ENCODE measurements around the gene DSTN. TPM values are rescaled to one million over a fixed set of nuclear protein-coding genes. Genes with fewer than 3 reads are reported as not detected.

The DSTN gene
- total and polyA plus RNA-seq, 2 donors (not counting 3 experiments of a cell fraction or from before 2014, with no cell fraction given) = 66.1 to 300 TPM

- Histone ChIP-seq H4K20me1 (replicated peaks; ENCODE audit: control insufficient read depth, extremely low read depth, insufficient read depth, low read length) (peaks cover 6% of the 10 kb centered on the region), H3K36me3 (ENCODE audit: control insufficient read depth in 2 of 2, extremely low read depth in 1 of 2, insufficient read depth in 2 of 2, low read length in 2 of 2) (no peaks in the 10 kb centered on the region), H3K9ac (replicated peaks; ENCODE audit: extremely low read depth, insufficient read depth, low read length) (no peak overlapping the region), H2AFZ (ENCODE audit: low read depth, low read length) (no peak overlapping the region), H3K9me1 (replicated peaks; ENCODE audit: control insufficient read depth, extremely low read depth, insufficient read depth, low read length) (peaks cover 2% of the 10 kb centered on the region), H3K4me2 (ENCODE audit: insufficient read depth, low read length) (no peak overlapping the region), H3K79me2 (ENCODE audit: control insufficient read depth, insufficient read depth, low read length) (peaks cover 93% of the 10 kb centered on the region), H3K4me3 (replicated peaks in 1 of 3; ENCODE audit: insufficient read depth in 1 of 3, low read depth in 1 of 3, low read length in 3 of 3) (no peak overlapping the region), H3K27me3 (ENCODE audit: control insufficient read depth in 2 of 2, insufficient read depth in 2 of 2, low read length in 2 of 2) (no peaks in the 10 kb centered on the region), H3K27ac (ENCODE audit: insufficient read depth, low read depth, low read length) (no peak overlapping the region), H3K9me3 (replicated peaks; ENCODE audit: control insufficient read depth, insufficient read depth, low read length) (no peaks in the 10 kb centered on the region), H3K4me1 (ENCODE audit: control insufficient read depth, extremely low read depth, insufficient read depth, low read length) (no peaks in the 10 kb centered on the region)
- no TSS peak for BruUV-seq (replicated peaks)
- CTCF ChIA-PET = interaction anchor here (0.8 to 2.2 kb wide), 3 partner anchors 8 to 16 kb away, joined by 3 to 8 read pairs (median 3); no protein-coding TSS in a partner anchor
- DNase-seq (ENCODE audit: low read depth, low spot score) (no peak), FAIRE-seq (no peak)
- dilution Hi-C loops (cut with MboI; ENCODE audit: extremely low pct_ligation_motif_present, low sequenced_read_pairs) (no loop called here), intact Hi-C loops (cut with micrococcal nuclease) (no loop called here)
- POLR2A ChIA-PET = no interaction called here
- no peak for TF ChIP-seq MAX (IDR thresholded peaks at IDR 0.05; ENCODE audit: insufficient read depth, insufficient read length)
- no peak for TF ChIP-seq EZH2 (IDR thresholded peaks at IDR 0.05; ENCODE audit: borderline replicate concordance, low read depth, low read length, severe bottlenecking)
- TF ChIP-seq FOS (IDR thresholded peaks at IDR 0.05; ENCODE audit: borderline replicate concordance, insufficient read depth, low read length) = no peak
- no peak for TF ChIP-seq POLR2AphosphoS5 (IDR thresholded peaks at IDR 0.05; ENCODE audit: insufficient read depth, low read depth, low read length)
- TF ChIP-seq MYC (IDR thresholded peaks at IDR 0.05; ENCODE audit: low read depth, low read length) = no peak
- TF ChIP-seq POLR2A (IDR thresholded peaks at IDR 0.05; ENCODE audit: low read depth, low read length) = no peak
- TF ChIP-seq CTCF (IDR thresholded peaks at IDR 0.05; ENCODE audit: extremely low read depth in 1 of 2, insufficient read depth in 1 of 2, low read depth in 1 of 2, low read length in 2 of 2) = no peak
- TF ChIP-seq JUN (IDR thresholded peaks at IDR 0.05; ENCODE audit: borderline replicate concordance, insufficient read depth, insufficient read length, low read depth) = no peak
- no peak for TF ChIP-seq GATA2 (IDR thresholded peaks at IDR 0.05; ENCODE audit: insufficient read depth, insufficient read length, low read depth, low read length)
Observed at GRCh38 chr20:17586250-17586649, 16.4 kb downstream of the DSTN start.

Measured in endothelial cell of umbilical vein (primary cell).